SK-MEL-5 (cell line): Measurements from ENCODE around the gene CEP112. TPM values are rescaled to one million over a fixed set of nuclear protein-coding genes. Genes with fewer than 3 reads are reported as not detected.
"Not testable (repeated sequence)": the region's sequence is repeated elsewhere in the genome, so short reads cannot be mapped to it uniquely, and the experiment has no call there.

Source experiments
- DNase-seq: peaks from one replicate; pipeline ENCODE4 v3.0.0-alpha.2; 2016; ENCODE audit warnings: low read depth, low spot score
- in situ Hi-C: cut with HindIII; loops from 2 replicates; pipeline ENCODE4 v1.10.0; 2016; ENCODE audit warnings: low sequenced_read_pairs, high pct_unique_total_duplicates, low pct_unique_long_range_greater_than_20kb
- total RNA-seq: library from RNA; depleted of rRNA; stranded (reverse); fragments of >200 nt; shearing (Covaris generic); gene quantifications from 2 replicates; pipeline ENCODE4 v1.2.3, GENCODE V29; 2014

CEP112 gene
- total RNA-seq, 1 experiment from 2014 or later = 6.7 TPM

GRCh38 chr17:65690626-65691310, 501.2 kb downstream of the CEP112 start:
- DNase-seq = no peak
- in situ Hi-C loops = no loop called here

- peak; percentile 19 for DNase-seq
- in situ Hi-C loops = no loop called here
These were observed 503.6 kb downstream of the CEP112 start for GRCh38 chr17:65688307-65688706.

- DNase-seq = no peak
- in situ Hi-C loops = no loop called here
These were observed 506.8 kb downstream of the CEP112 start for GRCh38 chr17:65685110-65685509.

GRCh38 chr17:65684631-65685030, 507.3 kb downstream of the CEP112 start:
- DNase-seq = no peak
- in situ Hi-C loops = no loop called here

GRCh38 chr17:65683428-65683827, 508.5 kb downstream of the CEP112 start:
- no peak for DNase-seq
- in situ Hi-C loops = no loop called here

GRCh38 chr17:65681763-65682162, 510.2 kb downstream of the CEP112 start:
- in situ Hi-C loops, DNase-seq: not testable (repeated sequence)

GRCh38 chr17:65679165-65679845, 512.6 kb downstream of the CEP112 start:
- in situ Hi-C loops = no loop called here

GRCh38 chr17:65678546-65678945, 513.4 kb downstream of the CEP112 start:
- in situ Hi-C loops = no loop called here

More at GRCh38 chr17:65679165-65679845, 512.6 kb downstream of the CEP112 start:
- DNase-seq = no peak

GRCh38 chr17:65677932-65678331, 514.0 kb downstream of the CEP112 start:
- DNase-seq = no peak
- in situ Hi-C loops = no loop called here

More at GRCh38 chr17:65678546-65678945, 513.4 kb downstream of the CEP112 start:
- DNase-seq = no peak

- in situ Hi-C loops = no loop called here
- DNase-seq = no peak
These were observed 517.5 kb downstream of the CEP112 start for GRCh38 chr17:65674246-65675045.

GRCh38 chr17:65670667-65671371, 521.1 kb downstream of the CEP112 start:
- DNase-seq = no peak

GRCh38 chr17:65668211-65668610, 523.7 kb downstream of the CEP112 start:
- in situ Hi-C loops = no loop called here
- DNase-seq = no peak

More at GRCh38 chr17:65670667-65671371, 521.1 kb downstream of the CEP112 start:
- in situ Hi-C loops = no loop called here

GRCh38 chr17:65667656-65668055, 524.3 kb downstream of the CEP112 start:
- in situ Hi-C loops = no loop called here
- DNase-seq = no peak

GRCh38 chr17:65666876-65667321, 525.0 kb downstream of the CEP112 start:
- in situ Hi-C loops = no loop called here
- DNase-seq = no peak

- in situ Hi-C loops = no loop called here
- no peak for DNase-seq
These were observed 526.0 kb downstream of the CEP112 start for GRCh38 chr17:65665966-65666365.

- no peak for DNase-seq
- in situ Hi-C loops = no loop called here
These were observed 527.2 kb downstream of the CEP112 start for GRCh38 chr17:65664696-65665095.

GRCh38 chr17:65664266-65664665, 527.7 kb downstream of the CEP112 start:
- DNase-seq = no peak
- in situ Hi-C loops = no loop called here

GRCh38 chr17:65662196-65662595, 529.7 kb downstream of the CEP112 start:
- in situ Hi-C loops = no loop called here
- no peak for DNase-seq
